IMR-90 (cell line): Measurements from ENCODE around the gene HSPA12A. TPM values are rescaled to one million over a fixed set of nuclear protein-coding genes. Genes with fewer than 3 reads are reported as not detected.

Experiments
- ATAC-seq: fragments of 200-7000 bp; cut with Tn5 transposase; 2 replicates; pipeline ENCODE4 v1.9.1; 2020; ENCODE audit warnings: low read depth, mild to moderate bottlenecking, moderate library complexity
- BruUV-seq: library from RNA; stranded (reverse); fragments of 400-500 nt; replicated peaks from 2 replicates; lab custom pipeline; 2021; lab: Mats Ljungman, UMichigan
- CTCF ChIA-PET: fragments of 300-600 bp; formaldehyde crosslinking; extraction: SDS; loops from one replicate; lab custom pipeline; 2021; ENCODE audit warnings: antibody characterized with exemption; lab: Yijun Ruan, JAX
- POLR2A ChIA-PET: fragments of 300-600 bp; sonication (Branson Sonifier 250); formaldehyde crosslinking; loops from one replicate; lab custom pipeline; 2022; ENCODE audit warnings: antibody characterized with exemption; ENCODE audit not compliant: unreplicated experiment; lab: Charles Lee
- DNase-seq: peaks from one replicate; pipeline ENCODE4 v3.0.0; 2013
- H2AFZ ChIP-seq: replicated peaks from 2 replicates; pipeline ENCODE3; 2013; ENCODE audit warnings: low read length, mild to moderate bottlenecking; ENCODE audit not compliant: poor library complexity
- H2AK5ac ChIP-seq: 2 replicates; pipeline ENCODE4 v1.6.1; 2013; ENCODE audit warnings: low read depth, low read length, inconsistent platforms
- H2AK9ac ChIP-seq: replicated peaks from 2 replicates; pipeline ENCODE3; 2013; ENCODE audit warnings: mild to moderate bottlenecking, low read depth, low read length, moderate library complexity; ENCODE audit not compliant: poor library complexity
- H2BK120ac ChIP-seq: 2 replicates; pipeline ENCODE4 v1.6.1; 2013; ENCODE audit warnings: low read depth, low read length, inconsistent platforms
- H2BK15ac ChIP-seq: 3 replicates; pipeline ENCODE4 v1.6.1; 2013; ENCODE audit warnings: low read depth, low read length, inconsistent platforms
- H2BK20ac ChIP-seq: 2 replicates; pipeline ENCODE4 v1.6.1; 2013; ENCODE audit warnings: low read depth, mild to moderate bottlenecking, inconsistent platforms, low read length, moderate library complexity
- H2BK5ac ChIP-seq: 2 replicates; pipeline ENCODE4 v1.6.1; 2013; ENCODE audit warnings: mild to moderate bottlenecking, low read depth, low read length, inconsistent platforms; ENCODE audit not compliant: poor library complexity, severe bottlenecking
- H3K14ac ChIP-seq: replicated peaks from 2 replicates; pipeline ENCODE4 v1.6.1; 2013; ENCODE audit warnings: low read depth, low read length, inconsistent platforms
- H3K18ac ChIP-seq: 2 replicates; pipeline ENCODE4 v1.6.1; 2013; ENCODE audit warnings: low read depth, low read length, control low read depth
- H3K23ac ChIP-seq: 2 replicates; pipeline ENCODE4 v1.6.1; 2013; ENCODE audit warnings: low read depth, low read length, inconsistent platforms
- H3K27ac ChIP-seq: 2 replicates; pipeline ENCODE4 v1.5.1; 2013; ENCODE audit warnings: mild to moderate bottlenecking, control low read depth, low read length; ENCODE audit not compliant: insufficient read depth
- H3K27me3 ChIP-seq: 2 replicates; pipeline ENCODE4 v1.6.1; 2013; ENCODE audit warnings: low read length; ENCODE audit not compliant: control insufficient read depth, insufficient read depth
- H3K36me3 ChIP-seq: 2 replicates; pipeline ENCODE4 v1.6.1; 2013; ENCODE audit warnings: low read length, mixed read lengths; ENCODE audit not compliant: control insufficient read depth, insufficient read depth
- H3K4ac ChIP-seq: 2 replicates; pipeline ENCODE4 v1.6.1; 2013; ENCODE audit warnings: low read depth, low read length, inconsistent platforms
- H3K4me1 ChIP-seq: 2 replicates; pipeline ENCODE4 v1.6.1; 2013; ENCODE audit warnings: low read length, mixed read lengths; ENCODE audit not compliant: control insufficient read depth, insufficient read depth
- H3K4me2 ChIP-seq: 2 replicates; pipeline ENCODE4 v1.6.1; 2013; ENCODE audit warnings: low read depth, mild to moderate bottlenecking, control low read depth, low read length, moderate library complexity
- H3K4me3 ChIP-seq: 2 replicates; pipeline ENCODE4 v1.5.1; 2013; ENCODE audit warnings: low read depth, mild to moderate bottlenecking, control low read depth, low read length, moderate library complexity; ENCODE audit not compliant: insufficient read depth
- H3K56ac ChIP-seq: 2 replicates; pipeline ENCODE4 v1.6.1; 2013; ENCODE audit warnings: low read length, inconsistent platforms; ENCODE audit not compliant: insufficient read depth; ENCODE audit errors: extremely low read depth
- H3K79me1 ChIP-seq, 2 experiments: 2 replicates each; pipeline ENCODE4 v1.6.1; 2013; ENCODE audit warnings: low read length in 2 of 2, inconsistent platforms in 1 of 2, low read depth in 1 of 2
- H3K9ac ChIP-seq: 2 replicates; pipeline ENCODE4 v1.6.1; 2013; ENCODE audit warnings: low read depth, low read length, control low read depth
- H3K9me1 ChIP-seq: 2 replicates; pipeline ENCODE4 v1.6.1; 2013; ENCODE audit warnings: low read length, inconsistent platforms; ENCODE audit not compliant: insufficient read depth
- H3K9me3 ChIP-seq: 2 replicates; pipeline ENCODE4 v1.6.1; 2013; ENCODE audit warnings: low read length; ENCODE audit not compliant: control insufficient read depth, insufficient read depth
- H4K20me1 ChIP-seq: 2 replicates; pipeline ENCODE4 v1.6.1; 2013; ENCODE audit warnings: low read length, inconsistent platforms; ENCODE audit not compliant: insufficient read depth
- H4K5ac ChIP-seq: 2 replicates; pipeline ENCODE4 v1.6.1; 2013; ENCODE audit warnings: mild to moderate bottlenecking, low read depth, low read length, control low read depth
- H4K8ac ChIP-seq, 2 experiments: 2 replicates each; pipeline ENCODE4 v1.6.1; 2013; ENCODE audit warnings: low read depth in 2 of 2, low read length in 2 of 2, control low read depth in 1 of 2, inconsistent platforms in 1 of 2
- H4K91ac ChIP-seq: 2 replicates; pipeline ENCODE4 v1.6.1; 2013; ENCODE audit warnings: low read depth, low read length, inconsistent platforms; ENCODE audit not compliant: insufficient read depth
- BHLHE40 ChIP-seq: fragments of 150-350 bp; IDR thresholded peaks from 2 replicates; pipeline ENCODE4 v1.6.1; 2016; ENCODE audit warnings: mild to moderate bottlenecking, low read depth, low read length
- CEBPB ChIP-seq: IDR thresholded peaks from 2 replicates; pipeline ENCODE4 v1.6.1; 2012; ENCODE audit warnings: low read depth, low read length, improper control_type of control experiment
- CHD1 ChIP-seq: IDR thresholded peaks from 2 replicates; pipeline ENCODE4 v1.6.1; 2012; ENCODE audit warnings: low read depth, low read length, improper control_type of control experiment
- MAZ ChIP-seq: IDR thresholded peaks from 2 replicates; pipeline ENCODE4 v1.6.1; 2012; ENCODE audit warnings: low read depth, mild to moderate bottlenecking, low read length, improper control_type of control experiment, moderate library complexity, borderline replicate concordance
- MXI1 ChIP-seq: IDR thresholded peaks from 2 replicates; pipeline ENCODE4 v1.6.1; 2012; ENCODE audit warnings: low read depth, mild to moderate bottlenecking, low read length, moderate library complexity, borderline replicate concordance
- NFE2L2 ChIP-seq: fragments of 150-350 bp; IDR thresholded peaks from 2 replicates; pipeline ENCODE4 v1.6.1; 2016; ENCODE audit warnings: low read depth, mild to moderate bottlenecking, low read length
- RAD21 ChIP-seq: IDR thresholded peaks from 2 replicates; pipeline ENCODE4 v1.6.1; 2012; ENCODE audit warnings: low read length, improper control_type of control experiment
- USF2 ChIP-seq: fragments of 150-350 bp; IDR thresholded peaks from 2 replicates; pipeline ENCODE4 v1.6.1; 2017; ENCODE audit warnings: mild to moderate bottlenecking, antibody characterized with exemption, low read length, low read depth
- WGBS, 2 experiments: methylation state at CpG; one replicate each; pipeline versions ENCODE4 v1.1.5 to v1.1.7; 2013; ENCODE audit warnings: missing lambda C conversion rate in 2 of 2; ENCODE audit not compliant: insufficient read length in 1 of 2; ENCODE audit errors: extremely low coverage in 2 of 2; 5-methylcytosine and 5-hydroxymethylcytosine counted together
- dilution Hi-C: fragments of 300-500 bp; cut with HindIII; formaldehyde crosslinking; loops from one replicate; pipeline ENCODE4 v1.14.3; 2018; ENCODE audit warnings: low sequenced_read_pairs; ENCODE audit not compliant: unreplicated experiment
- in situ Hi-C: fragments of 300-500 bp; cut with MboI; formaldehyde crosslinking; loops from 3 replicates; pipeline ENCODE4 v1.14.3; 2019; ENCODE audit warnings: low sequenced_read_pairs, inconsistent platforms, mixed read lengths
- intact Hi-C: fragments of 100-400 bp; cut with micrococcal nuclease; formaldehyde crosslinking; loops from 2 replicates; pipeline ENCODE4 v1.10.0; 2022
- polyA plus RNA-seq, 3 experiments: library from polyadenylated mRNA; depleted of rRNA; stranded (reverse); fragments of >200 nt; gene quantifications; 2 replicates each; pipeline ENCODE4 v1.2.3, GENCODE V29; 2012; ENCODE audit warnings: low replicate concordance in 1 of 3
- total RNA-seq: library from RNA; depleted of rRNA; stranded (reverse); fragments of >200 nt; gene quantifications from 2 replicates; pipeline ENCODE4 v1.2.3, GENCODE V29; 2012

HSPA12A gene
- total and polyA plus RNA-seq, 2 of the 4 experiments (the other 2 are of a cell fraction) = 16.1 to 16.7 TPM

GRCh38 chr10:116633216-116633600 lies 109.2 kb downstream of the HSPA12A start:
- intact Hi-C loops (no loop called here), dilution Hi-C loops (no loop called here), in situ Hi-C loops (no loop called here)
- Histone ChIP-seq H3K79me1 (no peaks in the 10 kb centered on the region), H4K8ac (no peak overlapping the region), H3K4me2 (no peak overlapping the region), H2BK120ac (no peak overlapping the region), H3K14ac (no peak overlapping the region), H4K5ac (no peak overlapping the region), H3K9me3 (no peaks in the 10 kb centered on the region), H3K9ac (no peak overlapping the region), H2AK9ac (no peak overlapping the region), H3K4me1 (no peaks in the 10 kb centered on the region), H3K18ac (no peak overlapping the region), H3K27ac (no peak overlapping the region), H4K91ac (no peak overlapping the region), H2BK20ac (no peak overlapping the region), H2AK5ac (no peak overlapping the region), H3K23ac (no peak overlapping the region), H3K9me1 (no peaks in the 10 kb centered on the region), H3K36me3 (no peaks in the 10 kb centered on the region), H2BK15ac (no peak overlapping the region), H3K56ac (no peak overlapping the region), H4K20me1 (no peaks in the 10 kb centered on the region), H2AFZ (no peak overlapping the region), H3K27me3 (peaks cover 4% of the 10 kb centered on the region), H3K4ac (no peak overlapping the region), H2BK5ac (no peak overlapping the region), H3K4me3 (no peak overlapping the region)
- 98% methylated on average over 7 of the region's 8 CpGs; no CpG with 5 or more reads in 1 of the 2 experiments for WGBS, 2 experiments
- ChIA-PET CTCF (no interaction called here), POLR2A (no interaction called here)
- no peak for DNase-seq
- ATAC-seq = no peak
- BruUV-seq = no TSS peak
- TF ChIP-seq CEBPB (no peak), RAD21 (no peak), NFE2L2 (no peak), MAZ (no peak), CHD1 (no peak), USF2 (no peak), MXI1 (no peak), BHLHE40 (no peak)
